ENCODE data around the gene NDUFB6.
"Not testable (repeated sequence)": the region's sequence is repeated elsewhere in the genome, so short reads cannot be mapped to it uniquely, and the experiment has no call there.

NDUFB6 gene

DNA sequence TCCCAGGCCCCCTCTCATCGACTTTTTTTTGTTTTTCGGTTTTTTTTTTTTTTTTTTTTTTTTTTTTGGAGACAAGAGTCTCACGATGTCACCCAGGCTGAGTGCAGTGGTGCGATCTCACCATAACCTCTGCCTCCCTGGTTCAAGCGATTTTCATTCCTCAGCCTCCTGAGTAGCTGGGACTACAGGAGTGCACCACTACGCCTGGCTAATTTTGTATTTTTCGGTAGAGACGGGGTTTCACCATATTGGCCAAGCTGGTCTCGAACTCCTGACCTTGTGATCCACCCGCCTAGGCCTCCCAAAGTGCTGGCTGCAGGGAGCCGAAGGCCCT, 48.4 kb downstream of the NDUFB6 start:
- not testable (repeated sequence) for DNase-seq (ENCODE audit: low read depth in 2 of 2)

GRCh38 chr9:32523910-32524309, 49.0 kb downstream of the NDUFB6 start:
- DNase-seq (ENCODE audit: low read depth in 2 of 2), result no peak

DNA sequence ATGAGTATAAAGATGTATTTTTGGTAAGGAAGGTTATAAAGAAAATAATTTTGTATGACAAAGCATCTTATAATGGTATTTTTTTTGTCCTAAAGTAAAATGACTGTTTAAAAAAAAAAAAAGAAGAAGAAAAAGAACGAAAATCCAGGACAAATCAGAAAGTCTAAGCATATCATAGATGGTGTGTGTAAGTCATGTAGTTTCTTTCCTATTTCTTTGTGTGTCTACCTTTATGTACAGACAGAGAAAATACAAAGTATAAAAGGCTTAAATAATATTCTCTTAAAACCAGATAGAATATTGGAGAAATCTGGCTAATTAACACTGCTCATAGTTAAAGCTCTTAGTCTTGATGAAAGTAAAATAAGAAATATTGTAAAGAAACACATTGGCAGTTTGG, 54.7 kb downstream of the NDUFB6 start:
- DNase-seq (ENCODE audit: low read depth in 2 of 2), result no peak

- DNase-seq (ENCODE audit: low read depth in 2 of 2), result no peak
Observed at GRCh38 chr9:32516241-32516640, 56.7 kb downstream of the NDUFB6 start.

- DNase-seq (ENCODE audit: low read depth in 2 of 2), result no peak
Observed at GRCh38 chr9:32508728-32509127, 64.2 kb downstream of the NDUFB6 start.

DNA sequence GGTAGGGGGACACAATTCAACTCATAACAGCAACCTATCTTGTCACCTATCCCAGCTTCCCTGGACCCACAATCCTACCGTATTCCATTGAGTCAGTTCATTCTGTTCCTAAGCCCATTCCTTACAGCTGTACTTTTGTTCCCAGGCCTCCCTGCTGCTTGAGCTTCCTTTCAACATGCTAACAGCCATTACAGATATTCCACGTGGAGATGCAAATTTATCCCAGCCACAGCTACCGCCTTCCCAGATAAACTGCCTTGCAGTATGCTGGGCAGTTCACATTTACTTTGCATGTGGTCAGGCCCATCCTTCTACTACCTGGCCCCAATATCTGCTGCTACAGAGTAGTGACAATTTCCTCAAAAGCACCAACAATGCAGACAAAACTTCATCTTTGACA, 70.0 kb downstream of the NDUFB6 start:
- DNase-seq (ENCODE audit: low read depth in 2 of 2), result no peak

Measured in stimulated activated CD4-positive, alpha-beta T cell treated with anti-CD3 and anti-CD28 coated beads, Interleukin-1b, Interleukin-23, amount 100 ng/mL, for 1 hour (primary cell).